Keratinocyte (primary cell): ENCODE measurements around the gene OBSCN.

Experiments used
- CTCF ChIP-seq, 3 experiments: IDR thresholded peaks in 1 of 3; conservative IDR thresholded peaks in 1 of 3; optimal IDR thresholded peaks in 1 of 3; 2 replicates in 2 of 3; 3 replicates in 1 of 3; pipeline versions ENCODE3 to v1.5.1; 2011; ENCODE audit warnings: low read length in 3 of 3, mild to moderate bottlenecking in 3 of 3, moderate library complexity in 2 of 3, control low read depth in 1 of 3, inconsistent platforms in 1 of 3; ENCODE audit not compliant: insufficient read depth in 2 of 3; ENCODE audit errors: extremely low read depth in 1 of 3
- EZH2 ChIP-seq: IDR thresholded peaks from one replicate; pipeline ENCODE4 v1.6.1; 2012; ENCODE audit warnings: inconsistent platforms, mild to moderate bottlenecking, low read length, moderate library complexity

GRCh38 chr1:228392111-228392936, 184.5 kb downstream of the OBSCN start:
- TF ChIP-seq CTCF (optimal IDR thresholded peaks at IDR 0.05 in 1 of 3, IDR thresholded peaks at IDR 0.05 in 1 of 3, conservative IDR thresholded peaks at IDR 0.05 in 1 of 3; ENCODE audit: extremely low read depth in 1 of 3, insufficient read depth in 2 of 3, low read length in 3 of 3) (no peak), EZH2 (no peak)
